ENCODE measurements around the gene BLTP3A.

Gene BLTP3A

DNA sequence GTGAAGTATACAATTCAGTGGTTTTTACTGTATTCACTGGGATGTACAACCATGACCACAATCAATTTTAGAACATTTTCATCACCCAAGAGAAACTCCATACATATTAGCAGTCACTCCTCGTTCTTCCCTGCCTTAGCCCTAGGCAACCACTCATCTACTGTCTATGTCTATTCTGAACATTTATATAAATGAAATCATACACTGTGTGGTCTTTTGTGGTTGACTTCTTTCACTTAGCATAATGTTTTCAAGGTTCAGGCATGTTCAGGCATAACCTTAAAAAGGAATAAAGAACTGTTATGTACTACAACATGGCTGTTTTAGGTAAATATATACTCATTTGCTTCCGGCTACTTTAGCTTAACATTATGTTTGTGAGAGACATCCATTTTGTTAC lies 37.3 kb downstream of the BLTP3A start:
- in situ Hi-C loops (cut with MboI; ENCODE audit: low sequenced_read_pairs) = no loop called here

GRCh38 chr6:34832942-34833341 lies 41.1 kb downstream of the BLTP3A start:
- in situ Hi-C loops (cut with MboI; ENCODE audit: low sequenced_read_pairs) = no loop called here

GRCh38 chr6:34834789-34835518 lies 43.1 kb downstream of the BLTP3A start:
- in situ Hi-C loops (cut with MboI; ENCODE audit: low sequenced_read_pairs) = no loop called here

- in situ Hi-C loops (cut with MboI; ENCODE audit: low sequenced_read_pairs) = no loop called here
These were observed 44.1 kb downstream of the BLTP3A start for GRCh38 chr6:34836008-34836407.

DNA sequence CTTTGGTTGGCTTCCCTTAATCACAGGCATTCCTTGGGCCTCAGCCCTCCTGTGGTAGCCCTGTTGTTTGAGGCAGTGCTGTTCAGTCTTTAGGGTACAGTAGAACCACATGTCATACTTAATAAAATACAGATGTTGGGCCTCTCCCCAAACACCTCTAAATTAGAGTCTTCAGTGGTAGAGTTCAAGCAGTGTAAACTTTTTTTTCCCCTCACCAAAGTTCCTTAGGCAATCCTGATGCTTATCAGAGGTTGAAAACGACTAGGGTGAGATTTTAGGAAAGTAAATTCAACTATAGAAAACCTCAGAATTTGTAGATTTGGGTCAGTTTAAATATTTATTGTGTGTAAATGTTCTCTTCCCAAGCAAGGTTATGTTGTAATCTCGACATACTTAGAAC lies 44.6 kb downstream of the BLTP3A start:
- in situ Hi-C loops (cut with MboI; ENCODE audit: low sequenced_read_pairs) = no loop called here

DNA sequence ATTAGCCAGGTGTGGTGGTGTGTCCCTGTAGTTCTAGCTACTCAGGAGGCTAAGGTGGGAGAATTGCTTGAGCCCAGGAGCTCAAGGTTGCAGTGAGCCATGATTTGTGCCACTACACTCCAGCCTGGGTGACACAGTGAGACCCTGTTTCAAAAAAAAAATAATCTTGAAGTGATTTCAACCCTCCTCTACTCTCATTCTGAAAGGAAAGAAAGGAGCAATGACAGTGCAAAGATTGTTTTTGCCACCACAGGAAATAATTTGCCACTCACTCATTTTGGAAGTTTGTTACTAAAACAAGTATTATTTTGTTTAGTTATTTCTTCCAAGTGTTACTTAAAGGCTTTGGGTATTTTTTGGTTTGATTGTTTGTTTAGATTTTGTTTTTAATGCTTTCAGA lies 45.6 kb downstream of the BLTP3A start:
- in situ Hi-C loops (cut with MboI; ENCODE audit: low sequenced_read_pairs) = no loop called here

- in situ Hi-C loops (cut with MboI; ENCODE audit: low sequenced_read_pairs) = no loop called here
These were observed 47.9 kb downstream of the BLTP3A start for GRCh38 chr6:34839666-34840352.

All from HL-60/S4 (cell line).